ENCODE data around the gene TMIGD3. TPM values are rescaled to one million over a fixed set of nuclear protein-coding genes. Genes with fewer than 3 reads are reported as not detected.

The TMIGD3 gene
- total RNA-seq, 4 donors from 2014 or later, result 0.85 to 14.1 (median 3.2) TPM; not detected in 1

DNA sequence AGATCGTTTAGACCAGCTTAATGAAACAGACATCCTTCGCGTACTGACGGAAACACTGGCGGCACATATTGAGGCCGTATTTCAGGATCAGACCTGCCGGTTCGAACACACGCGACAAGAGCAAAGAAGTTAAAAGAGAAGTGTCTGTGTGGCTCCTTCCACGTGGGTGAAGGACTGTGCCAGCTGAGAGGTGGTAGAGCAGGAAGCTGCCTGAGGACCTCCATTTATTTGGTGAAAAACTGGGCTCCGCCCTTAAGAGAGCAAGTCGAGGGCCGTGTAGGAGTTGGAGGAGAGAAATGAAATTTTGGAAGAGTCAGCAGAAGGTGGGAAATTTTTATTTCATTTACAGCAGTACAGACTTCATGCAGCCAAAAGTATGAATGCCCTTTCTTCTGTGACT, 38.8 kb upstream of the TMIGD3 start:
- no peaks in the 10 kb centered on the region for H3K9me3 ChIP-seq
- 42 to 78% methylated on average over 14 of the region's 14 CpGs for WGBS, 2 donors (ENCODE audit: low coverage in 1 of 2)
- no peaks in the 10 kb centered on the region for H3K27me3 ChIP-seq
- no peaks in the 10 kb centered on the region for H3K36me3 ChIP-seq
- H3K4me1 ChIP-seq, result peaks cover 0 to 39% (median 0%) of the 10 kb centered on the region in 3 donors
- no peak for ATAC-seq
- TF ChIP-seq CTCF (IDR thresholded peaks at IDR 0.05), result no peak
- TF ChIP-seq EP300 (IDR thresholded peaks at IDR 0.05), result no peak
- TF ChIP-seq POLR2A (IDR thresholded peaks at IDR 0.05), result no peak
- TF ChIP-seq POLR2AphosphoS5 (IDR thresholded peaks at IDR 0.05), result no peak
- H3K4me3 ChIP-seq, result peak overlapping the region in 1 of 2 donors; percentile 27
- peak overlapping the region; percentile 67 to 82 (median 69) for H3K27ac ChIP-seq

DNA sequence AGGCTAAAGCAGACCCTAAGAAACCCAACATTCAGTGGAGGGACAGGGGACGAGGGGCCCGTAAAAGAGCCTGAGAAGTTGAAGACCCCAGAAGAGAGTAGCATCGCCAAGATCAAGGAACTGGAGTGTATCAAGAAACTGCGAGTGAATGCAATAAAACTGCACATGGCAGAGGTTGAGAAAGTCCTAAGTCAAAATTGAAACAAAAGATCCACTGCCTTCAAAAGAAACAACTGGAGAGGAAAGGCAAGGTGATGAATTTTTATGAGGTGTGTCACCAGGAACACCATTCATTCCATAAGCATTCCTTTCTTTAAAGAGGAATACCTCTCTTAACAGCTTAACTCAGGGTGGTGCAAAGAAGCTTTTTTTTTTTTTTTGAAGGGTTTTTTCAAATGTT, 38.3 kb upstream of the TMIGD3 start:
- Histone ChIP-seq H3K36me3 (no peaks in the 10 kb centered on the region), H3K4me3 (peak overlapping the region in 1 of 2 donors; percentile 27), H3K9me3 (no peaks in the 10 kb centered on the region), H3K27me3 (no peaks in the 10 kb centered on the region), H3K27ac (peak overlapping the region; percentile 38 to 82 (median 69)), H3K4me1 (peaks cover 0 to 43% (median 0%) of the 10 kb centered on the region in 3 donors)
- no peak for ATAC-seq
- WGBS, 2 donors (ENCODE audit: low coverage in 1 of 2), result 29 to 50% methylated on average over 3 to 4 of the region's 4 CpGs
- TF ChIP-seq EP300 (IDR thresholded peaks at IDR 0.05) (no peak), CTCF (IDR thresholded peaks at IDR 0.05) (no peak), POLR2A (IDR thresholded peaks at IDR 0.05) (no peak), POLR2AphosphoS5 (IDR thresholded peaks at IDR 0.05) (no peak)

GRCh38 chr1:111540928-111541327, 37.5 kb upstream of the TMIGD3 start:
- H3K36me3 ChIP-seq, result no peaks in the 10 kb centered on the region
- 37 to 64% methylated on average over 3 of the region's 3 CpGs for WGBS, 2 donors (ENCODE audit: low coverage in 1 of 2)
- TF ChIP-seq EP300 (IDR thresholded peaks at IDR 0.05) (no peak), CTCF (IDR thresholded peaks at IDR 0.05) (no peak), POLR2AphosphoS5 (IDR thresholded peaks at IDR 0.05) (no peak), POLR2A (IDR thresholded peaks at IDR 0.05) (no peak)
- no peak for ATAC-seq
- H3K4me3 ChIP-seq, result no peak overlapping the region
- H3K27me3 ChIP-seq, result no peaks in the 10 kb centered on the region
- H3K4me1 ChIP-seq, result peaks cover 0 to 51% (median 0%) of the 10 kb centered on the region in 3 donors
- no peaks in the 10 kb centered on the region for H3K9me3 ChIP-seq
- H3K27ac ChIP-seq, result peak overlapping the region; percentile 38 to 82 (median 69)

DNA sequence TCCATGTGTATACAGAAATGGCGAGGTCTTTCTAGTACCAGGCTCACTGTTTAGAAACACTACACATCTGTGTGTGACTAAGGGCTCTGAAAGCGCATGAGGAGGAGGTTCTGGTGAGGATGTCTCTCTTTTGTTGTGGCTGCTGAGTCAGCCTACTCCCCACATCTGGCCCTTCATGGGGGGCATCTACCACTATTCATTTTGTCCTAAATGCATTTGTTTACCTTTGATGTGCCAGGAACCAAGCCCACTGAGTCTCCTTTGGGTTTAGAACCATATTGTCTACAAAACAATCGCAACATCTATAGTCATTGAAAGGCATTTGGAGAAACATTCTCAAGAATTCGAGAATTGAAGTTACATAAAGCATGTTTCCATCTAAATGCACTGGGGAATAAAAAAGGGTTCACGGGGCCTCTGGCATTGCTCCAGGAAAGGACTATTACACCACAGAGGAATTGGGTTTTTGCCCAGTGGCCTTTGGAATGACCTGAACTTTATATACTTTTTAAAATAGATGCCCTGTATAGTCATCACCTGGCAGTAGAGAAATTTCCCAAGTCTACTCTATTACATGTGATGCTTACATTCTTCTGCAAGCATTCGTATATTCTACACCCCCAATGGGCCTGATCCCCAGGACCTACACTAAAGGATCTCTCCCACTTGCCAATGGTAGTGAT, 35.1 kb upstream of the TMIGD3 start:
- Histone ChIP-seq H3K36me3 (no peaks in the 10 kb centered on the region), H3K27me3 (no peaks in the 10 kb centered on the region), H3K27ac (peak overlapping the region in 3 of 4 donors; percentile 84 to 89 (median 85)), H3K9me3 (no peaks in the 10 kb centered on the region), H3K4me1 (peaks cover 4 to 71% (median 9%) of the 10 kb centered on the region in 3 donors), H3K4me3 (no peak overlapping the region)
- no peak for TF ChIP-seq POLR2A (IDR thresholded peaks at IDR 0.05)
- no peak for TF ChIP-seq CTCF (IDR thresholded peaks at IDR 0.05)
- no peak for TF ChIP-seq EP300 (IDR thresholded peaks at IDR 0.05)
- TF ChIP-seq POLR2AphosphoS5 (IDR thresholded peaks at IDR 0.05), result no peak
- WGBS, 2 donors (ENCODE audit: low coverage in 1 of 2), result 54 to 70% methylated on average over 4 to 6 of the region's 6 CpGs
- ATAC-seq, result no peak

Data from gastroesophageal sphincter (tissue), 4 donors.